GM13977 (cell line): ENCODE results near the gene CRMP1.

Experiments used
- DNase-seq: peaks from one replicate; pipeline ENCODE4 v3.0.0; 2012; ENCODE audit warnings: low spot score
- CTCF ChIP-seq: IDR thresholded peaks from 2 replicates; pipeline ENCODE4 v1.5.1; 2012; ENCODE audit warnings: mild to moderate bottlenecking, control low read depth; ENCODE audit not compliant: insufficient read depth; ENCODE audit errors: extremely low read depth, missing control alignments
- in situ Hi-C: fragments of 300-500 bp; cut with MboI; formaldehyde crosslinking; loops from one replicate; pipeline ENCODE4 v1.12.0; 2022; ENCODE audit warnings: low sequenced_read_pairs, low pct_unique_long_range_greater_than_20kb, mixed read lengths, inconsistent platforms; ENCODE audit not compliant: unreplicated experiment

CRMP1 gene

GRCh38 chr4:5774416-5775036 is 118.4 kb downstream of the CRMP1 start:
- no peak for TF ChIP-seq CTCF
- DNase-seq = no peak
- in situ Hi-C loops = no loop called here

- no peak for TF ChIP-seq CTCF
- no peak for DNase-seq
- in situ Hi-C loops = no loop called here
Measured at GRCh38 chr4:5773271-5773555, 119.7 kb downstream of the CRMP1 start.

GRCh38 chr4:5772528-5773270 is 120.2 kb downstream of the CRMP1 start:
- DNase-seq = no peak
- in situ Hi-C loops = no loop called here
- TF ChIP-seq CTCF = no peak
